Measurements from ENCODE around the gene HHIPL1. TPM values are rescaled to one million over a fixed set of nuclear protein-coding genes. Genes with fewer than 3 reads are reported as not detected.

The HHIPL1 gene
- total and polyA plus RNA-seq, 2 donors (not counting 3 experiments of a cell fraction or from before 2014, with no cell fraction given): 1.3 to 2.1 TPM

- H3K27ac ChIP-seq (ENCODE audit: insufficient read depth, low read depth, low read length): no peak overlapping the region
- DNase-seq (ENCODE audit: low read depth, low spot score) (no peak), FAIRE-seq (no peak)
- no TSS peak for BruUV-seq (replicated peaks)
- no peaks in the 10 kb centered on the region for H3K36me3 ChIP-seq (ENCODE audit: control insufficient read depth in 2 of 2, extremely low read depth in 1 of 2, insufficient read depth in 2 of 2, low read length in 2 of 2)
- ChIA-PET CTCF (interaction anchor here (1.4 to 4.5 kb wide), 2 partner anchors 45 to 214 kb away, joined by 5 to 27 read pairs; no protein-coding TSS in a partner anchor), POLR2A (no interaction called here)
- H3K4me2 ChIP-seq (ENCODE audit: insufficient read depth, low read length): no peak overlapping the region
- TF ChIP-seq POLR2A (IDR thresholded peaks at IDR 0.05; ENCODE audit: low read depth, low read length) (no peak), JUN (IDR thresholded peaks at IDR 0.05; ENCODE audit: borderline replicate concordance, insufficient read depth, insufficient read length, low read depth) (no peak), POLR2AphosphoS5 (IDR thresholded peaks at IDR 0.05; ENCODE audit: insufficient read depth, low read depth, low read length) (no peak), MYC (IDR thresholded peaks at IDR 0.05; ENCODE audit: low read depth, low read length) (no peak), CTCF (IDR thresholded peaks at IDR 0.05; ENCODE audit: extremely low read depth in 1 of 2, insufficient read depth in 1 of 2, low read depth in 1 of 2, low read length in 2 of 2) (no peak), EZH2 (IDR thresholded peaks at IDR 0.05; ENCODE audit: borderline replicate concordance, low read depth, low read length, severe bottlenecking) (no peak), MAX (IDR thresholded peaks at IDR 0.05; ENCODE audit: insufficient read depth, insufficient read length) (no peak), GATA2 (IDR thresholded peaks at IDR 0.05; ENCODE audit: insufficient read depth, insufficient read length, low read depth, low read length) (no peak), FOS (IDR thresholded peaks at IDR 0.05; ENCODE audit: borderline replicate concordance, insufficient read depth, low read length) (no peak)
- H3K9me3 ChIP-seq (replicated peaks; ENCODE audit: control insufficient read depth, insufficient read depth, low read length): no peaks in the 10 kb centered on the region
- H3K9ac ChIP-seq (replicated peaks; ENCODE audit: extremely low read depth, insufficient read depth, low read length): no peak overlapping the region
- no peak overlapping the region for H2AFZ ChIP-seq (ENCODE audit: low read depth, low read length)
- dilution Hi-C loops (cut with MboI; ENCODE audit: extremely low pct_ligation_motif_present, low sequenced_read_pairs): no loop called here
- H3K27me3 ChIP-seq (ENCODE audit: control insufficient read depth in 2 of 2, insufficient read depth in 2 of 2, low read length in 2 of 2): peaks cover 5 to 16% of the 10 kb centered on the region in 2 experiments
- no peaks in the 10 kb centered on the region for H3K79me2 ChIP-seq (ENCODE audit: control insufficient read depth, insufficient read depth, low read length)
- no peak overlapping the region for H3K4me3 ChIP-seq (replicated peaks in 1 of 3; ENCODE audit: insufficient read depth in 1 of 3, low read depth in 1 of 3, low read length in 3 of 3)
- H4K20me1 ChIP-seq (replicated peaks; ENCODE audit: control insufficient read depth, extremely low read depth, insufficient read depth, low read length): no peaks in the 10 kb centered on the region
- H3K9me1 ChIP-seq (replicated peaks; ENCODE audit: control insufficient read depth, extremely low read depth, insufficient read depth, low read length): no peaks in the 10 kb centered on the region
- peaks cover 8% of the 10 kb centered on the region for H3K4me1 ChIP-seq (ENCODE audit: control insufficient read depth, extremely low read depth, insufficient read depth, low read length)
- intact Hi-C loops (cut with micrococcal nuclease): loop anchor here (2.0 kb wide), 1 partner anchor 286 kb away; no protein-coding TSS in a partner anchor
These were observed 40.2 kb downstream of the HHIPL1 start for GRCh38 chr14:99685151-99685591.

Measured in endothelial cell of umbilical vein (primary cell).